ENCODE measurements around the gene PIK3IP1.

GRCh38 chr22:31247726-31248125 lies 44.6 kb downstream of the PIK3IP1 start:
- TF ChIP-seq POLR2A (IDR thresholded peaks at IDR 0.05; ENCODE audit: low read depth, low read length), result no peak
- no peak for TF ChIP-seq TAF1 (IDR thresholded peaks at IDR 0.05; ENCODE audit: borderline replicate concordance, low read depth, low read length)
- TF ChIP-seq POLR2AphosphoS5 (IDR thresholded peaks at IDR 0.05; ENCODE audit: low read depth, low read length), result no peak
